Measurements from ENCODE around the gene RHBDF2.
A peak's percentile ranks its signal among the peaks of the same experiment; 100 is the strongest.

RHBDF2 gene

DNA sequence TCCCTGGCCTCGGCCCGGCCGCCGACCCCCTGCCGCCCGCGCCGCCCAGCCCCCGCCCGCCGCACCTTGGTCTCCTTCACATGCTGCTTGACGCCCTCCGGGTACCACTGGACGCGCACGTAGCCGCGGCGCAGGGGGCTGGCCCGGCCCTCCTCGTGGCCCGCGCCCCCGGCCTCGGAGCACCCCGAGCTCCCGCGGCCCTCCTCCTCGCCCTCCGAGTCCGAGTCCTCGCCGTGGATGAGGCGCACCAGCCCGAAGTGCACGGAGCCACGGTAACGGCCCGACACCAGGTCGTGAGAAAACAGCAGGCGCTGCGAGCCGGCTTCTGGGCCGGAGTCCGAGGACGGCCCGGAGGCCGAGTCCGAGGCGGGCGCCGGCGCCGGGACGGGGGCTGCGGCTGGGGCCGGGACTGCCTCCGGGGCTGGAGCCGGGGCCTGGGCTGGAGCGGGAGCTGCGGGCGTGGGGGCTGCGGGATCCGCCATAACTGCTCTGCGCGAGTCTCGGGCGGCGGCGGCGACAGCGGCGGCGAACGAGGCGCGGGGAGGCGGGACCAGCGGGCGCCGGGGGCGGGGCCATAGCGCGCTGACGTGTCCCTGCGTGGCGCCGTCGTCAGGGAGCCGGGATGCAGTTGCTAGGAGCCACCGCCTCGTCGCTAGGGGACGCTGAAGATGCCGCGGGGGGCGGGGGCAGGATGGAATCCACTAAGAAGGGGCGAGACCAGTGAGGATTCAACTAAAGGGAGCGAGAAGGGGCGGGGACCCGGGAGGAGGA lies 48.4 kb downstream of the RHBDF2 start, which contains the start of gene UBE2O:
TSS of gene UBE2O (minus strand) at position 493 of the 771 bp plus-strand sequence. CDS start at position 482, 11 bp downstream.
- DNase-seq: peak; percentile 93 to 95

DNA sequence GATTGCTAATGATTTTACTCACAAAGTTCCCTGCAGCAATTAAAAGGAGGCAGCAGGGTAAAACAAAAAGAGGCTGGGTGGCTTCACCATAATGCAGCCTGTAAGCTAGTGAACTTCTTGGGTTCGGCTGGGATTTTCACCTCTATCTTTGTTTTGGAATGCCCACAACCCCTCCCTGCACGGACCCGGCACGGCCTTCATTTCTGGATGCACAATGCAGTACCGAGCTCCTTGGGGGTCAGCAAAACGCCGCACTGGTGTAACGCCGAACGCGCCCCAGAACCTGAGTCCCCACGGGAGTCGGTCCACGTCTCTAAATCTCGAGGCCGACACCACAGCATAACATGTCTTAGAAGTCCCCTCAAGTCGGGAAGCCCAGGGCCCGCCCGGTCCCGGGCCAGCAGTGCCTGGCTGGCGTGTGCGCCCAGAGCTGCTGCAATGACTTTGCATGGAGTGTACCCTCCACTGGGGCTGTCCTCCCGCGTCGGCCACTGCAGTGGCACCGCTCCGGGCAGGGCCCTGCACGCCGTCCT lies 49.0 kb downstream of the RHBDF2 start:
- DNase-seq: no peak

DNA sequence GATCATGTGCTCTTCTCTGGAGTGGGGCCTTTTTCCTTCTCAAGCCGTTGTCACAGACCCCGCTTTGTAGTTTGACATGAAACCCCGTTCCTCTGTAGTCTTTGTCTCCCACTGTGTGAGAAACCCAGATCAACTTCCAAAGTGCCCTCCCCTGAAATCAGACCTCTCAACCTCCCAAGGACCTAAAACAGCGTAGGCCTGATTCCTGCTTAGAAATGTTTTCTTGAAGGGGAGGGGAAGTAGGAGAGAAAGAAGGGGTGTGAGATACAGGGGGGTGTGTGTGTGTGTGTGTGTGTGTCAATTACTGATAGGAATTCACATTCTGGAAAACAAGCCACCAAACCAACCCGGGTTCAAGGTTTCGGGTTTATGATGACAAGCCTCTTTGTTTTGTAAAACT lies 49.7 kb downstream of the RHBDF2 start:
- DNase-seq: no peak

DNA sequence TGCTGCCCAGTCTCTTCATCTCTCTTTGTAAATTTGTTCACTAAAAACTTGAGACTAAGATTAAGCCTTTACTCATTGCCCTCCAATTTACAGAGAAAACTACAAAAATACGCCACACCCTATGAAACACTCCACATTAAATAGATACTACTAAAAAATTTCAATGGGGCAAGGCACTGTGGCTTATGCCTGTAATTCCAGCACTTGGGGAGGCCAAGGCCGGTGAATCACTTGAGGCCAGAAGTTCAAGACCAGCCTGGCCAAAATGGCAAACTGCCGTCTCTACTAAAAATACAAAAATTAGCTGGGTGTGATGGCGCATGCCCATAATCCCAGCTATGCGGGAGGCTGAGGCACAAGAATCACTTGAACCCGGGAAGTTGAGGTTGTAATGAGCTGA lies 52.1 kb downstream of the RHBDF2 start:
- DNase-seq: no peak

DNA sequence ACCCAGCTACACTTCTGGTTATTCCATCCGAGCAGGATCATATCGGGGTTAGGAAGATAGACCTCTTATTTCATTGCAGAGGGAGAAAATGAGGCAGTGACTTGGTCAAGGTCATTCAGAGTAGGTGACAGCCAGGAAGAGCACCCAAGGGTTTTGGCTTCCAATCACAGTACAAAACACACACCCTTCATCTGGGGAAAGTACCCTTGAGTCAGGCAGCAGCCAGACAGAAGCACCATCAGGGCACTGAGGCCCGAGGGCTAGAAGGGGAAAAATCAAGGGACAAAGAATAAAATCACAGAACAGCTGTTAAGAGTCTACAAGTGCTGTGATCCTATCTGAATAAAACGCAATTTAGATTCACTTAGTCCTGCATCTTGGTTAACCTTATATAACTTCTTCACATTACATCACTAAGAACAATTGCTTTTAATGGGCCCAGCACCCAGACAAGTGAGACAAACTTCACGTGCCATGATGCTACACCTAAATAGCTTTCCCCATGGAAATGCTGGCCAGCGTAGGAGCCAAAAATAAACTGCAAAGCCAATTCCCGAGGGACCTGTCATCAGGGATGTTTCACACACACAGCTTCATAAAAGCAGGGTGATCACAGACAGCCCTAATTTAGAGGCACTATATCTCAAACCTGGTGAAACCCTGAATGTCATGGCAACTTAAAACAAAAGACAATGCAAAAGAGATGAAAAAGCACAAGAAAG lies 53.1 kb downstream of the RHBDF2 start:
- no peak for DNase-seq

DNA sequence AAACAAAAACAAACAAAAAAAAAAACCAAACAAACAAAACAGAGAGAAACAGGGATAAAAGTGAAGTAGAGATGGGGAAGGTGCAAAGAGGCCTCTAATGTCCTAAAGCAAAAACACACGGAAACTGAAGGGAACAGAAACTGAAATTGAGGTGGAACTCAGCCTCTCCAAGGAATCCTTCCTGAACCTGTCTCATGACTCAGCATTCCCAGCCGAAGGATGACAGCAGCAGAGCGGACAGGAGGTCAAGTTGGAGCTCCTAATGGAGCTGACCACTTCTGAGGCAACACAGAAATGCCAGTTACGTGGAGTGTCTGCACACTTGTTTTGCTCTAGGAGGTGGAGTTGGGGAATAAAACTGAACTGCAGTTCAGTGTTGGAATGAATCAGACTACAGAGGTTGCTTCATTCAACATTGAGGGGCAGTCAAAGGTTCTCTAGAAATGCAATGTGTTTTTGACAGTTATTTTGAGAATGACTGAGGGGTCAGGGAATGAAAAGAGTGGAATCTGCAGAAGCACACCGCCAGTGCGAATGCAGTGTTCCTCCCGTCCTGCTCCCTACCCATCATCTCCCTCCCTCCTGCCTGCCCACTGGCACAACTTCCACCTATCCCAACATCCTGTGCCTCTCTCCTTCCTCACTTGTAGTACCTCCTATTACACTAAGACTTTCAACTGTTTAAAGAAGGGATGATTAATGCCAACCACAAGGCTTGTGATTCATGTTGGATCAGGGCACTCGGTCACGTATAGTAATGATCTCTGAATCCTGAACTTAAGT lies 54.6 kb downstream of the RHBDF2 start:
- DNase-seq: no peak

DNA sequence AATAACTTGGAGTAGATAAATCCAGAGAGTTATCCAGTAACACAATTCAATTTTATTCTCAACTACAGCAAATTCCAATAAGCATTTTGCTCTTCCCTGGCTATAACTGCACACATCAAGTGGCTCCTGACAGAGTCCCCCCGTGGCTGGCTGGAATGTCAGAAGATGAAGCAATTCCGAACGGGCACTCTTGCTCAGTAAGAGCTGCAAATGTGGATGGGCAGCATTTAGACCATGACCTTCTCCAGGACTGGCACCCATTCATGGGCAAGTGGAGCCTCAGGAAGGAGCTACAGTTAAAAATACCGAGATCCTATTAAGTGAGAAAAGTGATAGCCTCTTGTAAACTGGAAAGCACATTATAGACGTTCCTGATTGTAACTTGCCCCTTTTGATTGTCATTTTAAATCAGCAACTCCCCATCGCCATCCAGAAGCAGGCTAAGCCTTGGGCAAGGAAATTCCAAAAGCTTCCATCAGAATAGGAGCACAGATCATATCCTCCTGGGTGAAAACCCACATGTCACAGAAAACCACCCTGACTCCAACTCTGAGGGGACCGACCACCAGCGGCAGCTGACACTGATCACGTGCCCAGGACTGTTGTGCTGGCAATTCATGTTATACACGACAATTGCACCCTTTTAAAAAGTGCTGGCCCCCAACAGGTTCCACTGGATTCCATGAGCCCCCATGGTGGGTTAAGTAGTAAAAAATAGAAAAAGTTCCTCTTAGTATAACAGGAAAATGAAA lies 55.4 kb downstream of the RHBDF2 start:
- DNase-seq: no peak

DNA sequence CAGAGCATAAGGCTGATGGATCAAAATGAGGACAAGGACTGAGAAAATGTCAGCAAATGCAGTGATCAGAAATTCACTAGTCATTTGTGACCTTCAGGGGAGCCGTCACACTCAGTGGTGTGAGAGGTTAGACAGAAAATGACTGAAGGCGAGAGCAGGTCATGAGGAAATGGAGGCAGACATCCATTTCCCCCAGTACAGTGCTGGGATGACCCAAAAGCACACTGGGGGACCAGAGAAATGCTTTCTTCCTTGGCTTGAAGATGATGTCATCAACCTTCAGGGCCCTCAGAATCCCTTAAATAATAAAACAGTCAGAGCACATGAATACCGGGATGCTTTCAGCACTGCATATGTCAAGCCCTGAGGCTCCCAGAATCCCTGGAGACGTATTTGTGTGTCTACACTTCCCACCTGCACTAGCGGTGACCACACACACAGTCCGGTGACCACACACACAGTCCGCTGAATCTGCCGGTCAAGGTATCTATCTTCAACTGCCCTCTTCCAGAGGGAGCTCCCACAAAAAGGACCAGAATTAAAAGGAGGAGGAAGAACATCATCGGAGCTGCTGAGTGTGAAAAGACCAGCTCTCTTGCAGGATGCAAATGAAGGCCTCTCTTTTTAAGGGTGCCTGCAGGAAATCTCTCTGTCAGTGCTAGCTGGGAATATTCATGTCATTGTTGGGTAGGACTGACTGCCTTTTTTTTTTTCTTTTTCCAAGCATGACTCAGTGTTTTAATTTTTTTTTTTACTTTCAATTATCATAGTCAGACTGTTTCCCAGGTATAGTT lies 56.5 kb downstream of the RHBDF2 start:
- no peak for DNase-seq

DNA sequence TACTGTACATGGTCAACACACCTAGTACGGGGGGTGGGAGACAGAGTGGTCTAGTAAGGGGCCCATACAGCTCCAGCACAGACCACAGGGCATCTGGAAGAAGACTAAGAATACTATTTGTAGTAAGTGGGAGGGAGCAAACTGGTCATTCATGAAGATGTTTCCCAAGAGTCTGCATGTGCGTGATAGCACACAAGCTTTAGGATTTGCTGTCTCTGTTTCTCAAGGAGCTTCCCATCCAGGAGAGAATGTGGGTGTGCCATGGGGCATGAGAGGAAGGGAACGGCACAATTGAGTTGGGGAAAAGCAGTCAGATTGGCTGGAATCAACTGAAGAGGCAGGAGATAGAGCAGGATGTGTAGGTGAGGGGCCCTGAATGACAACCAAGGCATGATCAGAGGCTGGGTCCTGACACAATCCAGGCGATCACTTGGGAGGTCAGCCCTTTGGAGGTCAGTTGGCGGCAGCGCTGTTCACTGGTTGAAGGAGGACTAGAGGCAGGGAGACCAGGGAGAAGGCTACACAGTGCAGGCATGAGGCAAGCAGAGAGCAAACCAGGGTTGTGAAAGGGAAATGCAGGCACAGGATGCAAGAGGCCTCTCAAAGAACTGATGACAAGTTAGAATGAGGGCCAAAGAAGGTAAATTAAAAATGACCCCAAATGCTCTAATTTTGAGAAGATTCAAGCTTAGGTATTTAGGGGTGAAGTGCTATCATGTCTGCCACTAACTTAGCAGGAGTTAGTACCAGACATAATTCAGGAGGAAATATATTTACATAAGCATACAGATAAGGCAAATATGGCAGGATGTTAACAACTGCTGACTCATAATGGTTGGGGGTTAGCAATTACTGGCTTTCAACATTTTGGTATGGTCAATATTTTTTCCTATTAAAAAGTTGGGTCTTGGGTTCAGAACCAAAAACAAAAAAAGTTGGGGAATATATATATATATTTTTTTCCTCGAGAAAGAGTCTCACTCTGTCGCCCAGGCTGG lies 58.6 kb downstream of the RHBDF2 start:
- no peak for DNase-seq

DNA sequence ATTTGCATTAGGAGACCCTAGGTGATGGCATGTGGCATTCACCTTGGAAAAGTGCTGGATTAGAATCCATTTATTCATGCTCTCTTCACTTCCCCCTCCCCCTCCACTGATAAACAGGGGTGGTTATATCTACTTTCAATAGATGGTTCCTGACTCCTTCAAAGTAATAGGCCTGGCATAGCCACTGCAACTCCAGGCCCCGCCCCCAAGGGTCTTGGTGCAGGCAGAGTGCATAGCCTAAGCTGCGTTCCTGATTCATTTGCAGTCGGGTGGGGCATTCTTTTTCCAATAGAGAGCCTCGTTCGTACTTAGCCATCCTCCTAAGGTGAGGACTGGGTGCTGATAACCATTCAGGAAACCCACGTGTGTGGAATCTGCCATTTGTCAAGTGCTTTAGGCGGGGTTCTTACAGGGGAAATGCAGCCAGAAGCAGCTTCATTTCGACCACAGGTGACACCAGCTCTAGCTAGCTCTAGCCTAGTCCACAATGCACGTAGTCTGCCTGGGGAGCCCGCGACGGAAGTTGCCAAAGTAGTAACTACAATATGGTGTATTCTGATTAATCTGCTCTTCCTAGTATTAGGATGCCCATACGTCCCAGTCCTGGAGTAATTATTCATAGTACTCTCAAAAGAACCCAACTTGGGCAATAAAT lies 59.4 kb downstream of the RHBDF2 start:
- no peak for DNase-seq

DNA sequence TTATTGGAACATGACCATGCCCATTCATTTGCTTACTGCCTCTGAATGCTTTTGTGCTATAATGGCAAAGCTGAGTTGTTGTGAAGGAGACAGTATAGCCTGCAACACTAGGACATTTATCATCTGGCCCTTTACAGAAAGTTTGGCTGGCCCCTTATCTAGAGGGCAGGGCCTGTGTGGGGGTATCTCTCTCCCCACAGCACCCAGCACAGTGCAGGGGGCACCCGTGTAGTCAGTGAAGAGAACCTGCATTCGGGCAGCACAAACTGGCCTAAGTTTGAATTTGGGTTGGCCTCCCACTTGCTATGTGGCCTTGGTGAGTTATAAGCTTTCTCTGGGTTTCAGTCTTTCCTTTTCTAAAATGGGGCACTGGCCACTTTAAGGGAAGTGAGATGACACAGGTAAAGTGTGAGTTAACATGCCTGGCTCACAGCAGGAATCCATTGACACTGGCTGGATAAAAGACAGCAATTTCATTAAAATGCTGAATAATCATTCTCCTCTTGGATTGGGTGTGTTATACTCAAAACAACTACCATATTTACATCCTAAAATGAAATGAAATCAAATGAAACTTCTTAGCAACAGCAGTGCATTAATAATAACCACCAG lies 60.4 kb downstream of the RHBDF2 start:
- no peak for DNase-seq

DNA sequence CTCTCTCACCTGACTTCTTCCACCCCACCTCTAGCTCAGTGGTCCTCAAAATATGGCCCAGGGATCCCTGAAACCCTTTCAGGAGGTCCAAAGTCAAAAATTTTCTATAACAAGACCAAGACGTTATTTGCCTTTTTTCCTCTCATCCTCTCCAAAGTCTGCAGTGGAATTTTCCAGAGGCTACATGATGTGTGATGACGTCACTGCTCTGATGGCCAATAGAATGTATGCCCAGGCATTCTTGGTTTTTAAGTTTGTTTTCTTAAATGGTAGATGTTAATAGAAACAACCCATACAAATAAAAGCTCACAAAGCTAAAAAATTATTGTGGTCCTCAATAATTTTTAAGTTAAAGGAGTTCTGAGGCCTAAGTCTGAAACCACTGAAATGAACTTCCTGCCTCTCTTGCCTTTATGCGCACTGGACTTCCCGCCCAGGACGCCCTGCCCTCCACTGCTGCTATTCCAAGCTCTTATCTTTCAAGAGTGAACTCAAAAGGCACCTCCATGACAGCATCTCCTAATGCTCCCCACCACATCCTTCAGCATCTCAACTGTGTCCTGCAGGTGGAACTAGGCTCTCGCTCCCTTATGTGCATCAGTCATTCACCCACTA lies 61.8 kb downstream of the RHBDF2 start:
- DNase-seq: no peak

DNA sequence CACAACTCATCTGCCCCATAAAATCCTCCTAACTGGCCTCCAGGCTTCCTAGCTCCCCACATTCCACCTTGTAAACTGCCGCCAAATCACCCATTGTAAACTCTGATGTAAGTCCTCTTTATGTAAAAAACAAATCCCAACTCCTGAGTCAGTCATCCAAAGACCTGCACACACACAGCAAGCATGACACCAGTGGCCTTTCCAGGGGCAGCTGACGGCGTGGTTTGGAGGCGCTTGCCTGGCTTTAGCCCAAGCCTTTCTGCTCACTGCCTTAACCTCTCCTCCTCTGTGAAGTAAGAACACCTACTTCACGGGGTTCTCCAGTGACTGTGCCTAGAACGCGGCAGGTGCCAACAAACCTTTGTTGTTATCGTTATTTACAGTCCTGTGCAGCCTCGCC lies 62.3 kb downstream of the RHBDF2 start:
- DNase-seq: no peak

DNA sequence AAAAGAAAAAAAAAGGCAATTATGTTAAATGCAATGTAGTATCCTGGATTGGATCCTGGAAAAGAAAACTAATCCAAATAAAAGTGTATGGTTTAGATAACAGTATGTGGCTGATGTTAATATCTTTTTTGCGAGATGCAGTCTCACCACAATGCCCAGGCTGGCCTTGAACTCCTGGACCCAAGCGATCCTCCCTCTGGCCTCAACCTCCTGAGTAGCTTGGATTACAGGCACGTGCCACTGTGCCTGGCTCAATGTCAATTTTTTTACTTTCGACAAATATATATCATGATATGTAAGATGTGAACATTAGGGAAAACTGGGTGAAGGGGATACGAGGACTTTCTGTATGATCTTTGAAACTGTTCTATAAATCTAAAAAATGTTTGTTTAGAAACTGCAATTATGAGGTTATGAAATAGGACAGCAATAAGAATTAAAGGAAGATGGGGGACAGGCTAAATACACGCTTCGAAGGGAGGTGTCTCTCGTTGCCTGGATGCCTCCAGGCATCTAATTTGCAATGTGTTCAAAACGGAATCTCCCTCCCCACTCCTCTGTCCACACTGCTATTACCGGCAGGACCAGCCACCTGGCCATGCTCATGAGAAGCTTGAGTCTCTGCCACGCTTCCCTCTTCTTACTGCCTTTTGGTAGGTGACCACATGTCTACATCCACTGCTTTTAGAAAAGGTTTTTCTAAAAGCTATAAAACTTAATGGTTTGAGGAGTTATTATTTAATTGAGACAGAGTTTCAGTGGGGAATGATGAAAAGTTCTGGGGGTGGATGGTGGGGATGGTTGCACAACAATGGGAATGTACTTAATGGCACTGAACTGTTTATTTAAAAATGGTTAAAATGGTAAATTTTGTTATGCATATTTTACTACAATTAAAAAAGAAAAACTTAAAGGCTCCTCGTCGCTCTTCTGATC lies 63.5 kb downstream of the RHBDF2 start:
- no peak for DNase-seq

DNA sequence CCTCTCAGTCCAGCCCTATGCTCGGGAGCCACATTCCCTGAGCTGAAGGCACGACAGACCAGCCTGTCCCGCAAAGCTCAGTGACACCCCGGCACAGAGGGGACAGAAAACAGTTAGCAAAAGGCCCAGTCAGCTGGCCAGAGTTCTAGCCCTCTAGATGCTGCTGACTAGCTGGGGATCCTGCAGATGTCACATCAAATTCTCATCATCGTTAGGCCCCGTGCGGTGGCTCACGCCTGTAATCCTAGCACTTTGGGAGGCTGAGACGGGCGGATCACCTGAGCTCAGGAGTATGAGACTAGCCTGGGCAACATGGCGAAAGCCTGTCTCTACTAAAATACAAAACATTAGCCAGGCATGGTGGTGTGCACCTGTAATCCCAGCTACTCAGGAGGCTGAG lies 65.5 kb downstream of the RHBDF2 start:
- no peak for DNase-seq

DNA sequence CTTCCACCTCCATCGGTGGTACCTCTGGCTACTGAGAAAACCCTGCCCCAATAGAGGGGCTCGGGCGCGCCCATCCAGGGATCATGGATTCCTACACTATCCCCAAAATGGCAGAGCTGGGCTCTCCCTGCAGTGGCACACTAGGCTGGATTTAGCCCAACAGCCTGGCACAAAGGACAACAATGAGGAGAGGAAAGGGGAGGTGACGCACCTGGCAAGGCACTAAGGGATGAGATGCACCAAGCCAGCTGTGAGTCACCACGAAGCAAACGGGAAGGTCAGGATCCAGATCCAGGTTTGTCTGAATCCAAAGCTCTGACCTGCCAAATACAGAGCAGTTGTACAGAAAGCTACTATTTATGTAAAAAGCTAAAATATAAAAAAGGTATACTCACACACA lies 66.4 kb downstream of the RHBDF2 start:
- DNase-seq: no peak

DNA sequence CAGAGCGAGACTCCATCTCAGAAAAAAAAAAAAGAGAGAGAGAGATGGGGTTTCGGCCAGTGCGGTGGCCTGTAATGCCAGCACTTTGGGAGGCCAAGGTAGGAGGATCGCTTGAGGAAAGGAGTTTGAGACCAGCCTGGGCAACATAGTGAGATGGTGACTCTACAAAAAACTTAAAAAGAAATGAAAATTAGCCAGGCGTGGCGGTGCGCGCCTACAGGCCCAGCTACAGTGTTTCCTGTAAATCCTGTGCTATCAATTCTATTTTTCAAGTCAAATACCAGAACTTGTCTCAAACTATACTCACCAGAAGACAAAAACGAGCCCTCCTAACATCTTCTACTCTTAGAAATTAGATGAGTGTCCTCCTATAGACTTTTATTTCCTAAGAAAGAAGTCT lies 67.5 kb downstream of the RHBDF2 start:
- no peak for DNase-seq
